ENCODE data around the gene ACOT12. TPM values are rescaled to one million over a fixed set of nuclear protein-coding genes. Genes with fewer than 3 reads are reported as not detected.
"Not testable (repeated sequence)": the region's sequence is repeated elsewhere in the genome, so short reads cannot be mapped to it uniquely, and the experiment has no call there.

ACOT12 gene
- total RNA-seq, 1 donor from 2014 or later, result not detected

DNA sequence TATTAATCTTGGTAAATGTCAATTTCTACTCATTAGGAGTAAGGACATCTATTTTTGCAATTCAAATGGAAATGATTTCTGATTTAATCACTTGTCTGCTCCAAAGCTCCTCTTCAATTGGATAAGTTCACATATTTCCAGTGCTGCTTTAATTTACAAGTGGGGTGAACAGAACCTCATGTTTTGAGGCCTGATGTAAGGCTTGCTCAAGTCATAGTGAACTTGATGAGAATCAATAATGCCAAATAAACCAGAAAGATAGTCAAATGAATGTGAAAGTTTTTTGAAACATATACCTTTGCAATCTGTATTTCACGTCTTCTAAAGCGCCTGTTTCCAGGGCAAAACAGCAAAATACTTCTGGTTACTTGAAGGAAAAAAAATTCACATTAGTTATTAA is 15.4 kb upstream of the ACOT12 start:
- TF ChIP-seq, protein P1, sequence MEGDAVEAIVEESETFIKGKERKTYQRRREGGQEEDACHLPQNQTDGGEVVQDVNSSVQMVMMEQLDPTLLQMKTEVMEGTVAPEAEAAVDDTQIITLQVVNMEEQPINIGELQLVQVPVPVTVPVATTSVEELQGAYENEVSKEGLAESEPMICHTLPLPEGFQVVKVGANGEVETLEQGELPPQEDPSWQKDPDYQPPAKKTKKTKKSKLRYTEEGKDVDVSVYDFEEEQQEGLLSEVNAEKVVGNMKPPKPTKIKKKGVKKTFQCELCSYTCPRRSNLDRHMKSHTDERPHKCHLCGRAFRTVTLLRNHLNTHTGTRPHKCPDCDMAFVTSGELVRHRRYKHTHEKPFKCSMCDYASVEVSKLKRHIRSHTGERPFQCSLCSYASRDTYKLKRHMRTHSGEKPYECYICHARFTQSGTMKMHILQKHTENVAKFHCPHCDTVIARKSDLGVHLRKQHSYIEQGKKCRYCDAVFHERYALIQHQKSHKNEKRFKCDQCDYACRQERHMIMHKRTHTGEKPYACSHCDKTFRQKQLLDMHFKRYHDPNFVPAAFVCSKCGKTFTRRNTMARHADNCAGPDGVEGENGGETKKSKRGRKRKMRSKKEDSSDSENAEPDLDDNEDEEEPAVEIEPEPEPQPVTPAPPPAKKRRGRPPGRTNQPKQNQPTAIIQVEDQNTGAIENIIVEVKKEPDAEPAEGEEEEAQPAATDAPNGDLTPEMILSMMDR (conservative IDR thresholded peaks at IDR 0.05), result no peak
- H3K27ac Mint-ChIP-seq (ENCODE audit: unreplicated experiment), result no peak overlapping the region
- H3K9me3 Mint-ChIP-seq, result no peaks in the 10 kb centered on the region
- H3K4me3 Mint-ChIP-seq, result no peak overlapping the region
- H3K4me1 Mint-ChIP-seq, result peaks cover 18% of the 10 kb centered on the region
- no peaks in the 10 kb centered on the region for H3K27me3 Mint-ChIP-seq (ENCODE audit: low read depth)
- no peak for DNase-seq (ENCODE audit: low read depth, low spot score)
- H3K36me3 Mint-ChIP-seq (ENCODE audit: low read depth), result no peaks in the 10 kb centered on the region

- Mint-ChIP-seq H3K27ac (ENCODE audit: unreplicated experiment) (no peak overlapping the region), H3K9me3 (no peaks in the 10 kb centered on the region)
- DNase-seq (ENCODE audit: low read depth, low spot score), result no peak
Measured at GRCh38 chr5:81408496-81408895, 14.6 kb upstream of the ACOT12 start.

DNA sequence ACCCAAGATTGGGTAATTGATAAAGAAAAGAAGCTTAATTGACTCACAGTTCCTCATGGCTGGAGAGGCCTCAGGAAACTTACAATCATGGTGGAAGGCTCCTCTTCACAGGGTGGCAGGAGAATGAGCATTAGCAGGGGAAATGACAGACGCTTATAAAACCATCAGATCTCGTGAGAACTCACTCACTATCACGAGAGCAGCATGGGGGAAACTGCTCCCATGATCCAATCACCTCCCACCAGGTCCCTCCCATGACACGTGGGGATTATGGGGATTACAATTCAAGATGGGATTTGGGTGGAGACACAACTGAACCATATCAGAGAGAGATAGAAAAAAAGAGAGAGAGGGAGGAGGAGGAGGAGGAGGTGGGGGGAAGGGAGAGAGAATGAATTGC is 13.9 kb upstream of the ACOT12 start:
- H3K4me3 Mint-ChIP-seq; H3K27me3 Mint-ChIP-seq (ENCODE audit: low read depth); H3K36me3 Mint-ChIP-seq (ENCODE audit: low read depth); DNase-seq (ENCODE audit: low read depth, low spot score); H3K9me3 Mint-ChIP-seq; H3K27ac Mint-ChIP-seq (ENCODE audit: unreplicated experiment): not testable (repeated sequence)
- H3K4me1 Mint-ChIP-seq, result peaks cover 18% of the 10 kb centered on the region

More at GRCh38 chr5:81408496-81408895, 14.6 kb upstream of the ACOT12 start:
- H3K36me3 Mint-ChIP-seq (ENCODE audit: low read depth), result no peaks in the 10 kb centered on the region
- H3K27me3 Mint-ChIP-seq (ENCODE audit: low read depth), result no peaks in the 10 kb centered on the region
- peaks cover 18% of the 10 kb centered on the region for H3K4me1 Mint-ChIP-seq
- TF ChIP-seq, protein P1 (conservative IDR thresholded peaks at IDR 0.05), result no peak
- H3K4me3 Mint-ChIP-seq, result no peak overlapping the region

DNA sequence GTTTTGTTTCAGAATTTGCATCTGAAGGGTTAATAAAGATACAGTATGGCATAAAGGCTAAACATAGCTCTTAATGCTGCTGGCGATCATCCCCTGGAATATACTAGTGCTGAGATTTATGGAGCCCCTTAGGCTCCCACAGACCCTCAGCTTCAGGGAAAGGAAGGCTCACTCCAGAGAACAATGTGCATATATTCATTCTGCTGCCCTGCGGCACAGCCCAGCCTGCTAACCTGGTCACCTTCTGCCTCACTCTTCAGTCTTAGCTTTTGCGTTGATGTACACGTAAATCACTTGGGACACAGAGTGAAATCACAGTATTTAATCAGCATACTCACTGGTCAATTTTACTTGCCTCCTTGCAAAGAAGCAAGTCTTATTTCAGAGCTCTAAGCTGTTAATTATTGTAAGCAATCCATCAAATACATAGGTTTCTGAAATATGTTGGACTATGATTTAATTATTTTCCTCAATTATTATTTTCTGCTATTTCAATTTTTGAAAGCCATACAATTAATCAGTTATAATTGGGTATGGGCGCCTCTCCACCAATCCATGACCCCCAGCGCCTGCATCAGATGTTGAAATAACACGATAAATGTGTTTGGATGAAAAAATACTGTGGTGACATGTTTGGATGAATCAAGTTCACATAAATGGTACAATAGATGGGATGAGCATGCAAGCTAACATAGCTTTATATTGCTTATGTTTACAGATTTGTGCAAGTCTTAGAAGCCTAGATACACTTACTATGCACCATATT is 11.4 kb upstream of the ACOT12 start:
- Mint-ChIP-seq H3K36me3 (ENCODE audit: low read depth) (no peaks in the 10 kb centered on the region), H3K27me3 (ENCODE audit: low read depth) (peaks cover 2% of the 10 kb centered on the region), H3K9me3 (no peaks in the 10 kb centered on the region), H3K4me3 (no peak overlapping the region), H3K4me1 (peaks cover 18% of the 10 kb centered on the region), H3K27ac (ENCODE audit: unreplicated experiment) (no peak overlapping the region)
- TF ChIP-seq, protein P1 (conservative IDR thresholded peaks at IDR 0.05), result no peak
- DNase-seq (ENCODE audit: low read depth, low spot score), result no peak

GRCh38 chr5:81402192-81402930 is 8.4 kb upstream of the ACOT12 start:
- Mint-ChIP-seq H3K4me3 (no peak overlapping the region), H3K4me1 (peaks cover 4% of the 10 kb centered on the region), H3K36me3 (ENCODE audit: low read depth) (no peaks in the 10 kb centered on the region), H3K9me3 (no peaks in the 10 kb centered on the region), H3K27me3 (ENCODE audit: low read depth) (peaks cover 10% of the 10 kb centered on the region), H3K27ac (ENCODE audit: unreplicated experiment) (no peak overlapping the region)
- TF ChIP-seq, protein P1 (conservative IDR thresholded peaks at IDR 0.05), result no peak
- DNase-seq (ENCODE audit: low read depth, low spot score), result no peak

- Mint-ChIP-seq H3K9me3 (no peaks in the 10 kb centered on the region), H3K4me3 (no peak overlapping the region), H3K27me3 (ENCODE audit: low read depth) (peaks cover 17% of the 10 kb centered on the region), H3K4me1 (no peaks in the 10 kb centered on the region), H3K36me3 (ENCODE audit: low read depth) (no peaks in the 10 kb centered on the region), H3K27ac (ENCODE audit: unreplicated experiment) (no peak overlapping the region)
- TF ChIP-seq, protein P1 (conservative IDR thresholded peaks at IDR 0.05), result no peak
- no peak for DNase-seq (ENCODE audit: low read depth, low spot score)
Measured at GRCh38 chr5:81401266-81401665, 7.3 kb upstream of the ACOT12 start.

All from neural crest cell (in vitro differentiated cells).